Measurements from ENCODE around the gene KRT1.

KRT1 gene

DNA sequence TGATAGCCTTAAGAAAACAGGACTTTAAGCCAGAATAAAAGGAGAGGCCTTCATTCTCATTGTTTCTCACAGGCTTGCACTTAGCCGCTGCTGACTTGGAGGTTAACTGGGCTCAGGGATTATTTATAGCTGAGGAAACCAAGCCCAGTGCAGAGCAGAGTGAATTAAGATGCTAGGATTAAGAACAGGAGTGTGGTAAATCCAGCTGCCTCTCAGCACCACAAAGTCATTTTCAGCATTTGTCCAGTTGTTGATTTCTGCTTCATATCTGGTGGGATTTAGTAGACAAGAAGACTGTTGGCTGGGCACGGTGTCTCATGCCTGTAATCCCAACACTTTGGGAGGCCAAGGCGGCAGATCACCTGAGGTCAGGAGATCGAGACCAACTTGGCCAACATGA is 47.6 kb downstream of the KRT1 start:
- DNase-seq: no peak

DNA sequence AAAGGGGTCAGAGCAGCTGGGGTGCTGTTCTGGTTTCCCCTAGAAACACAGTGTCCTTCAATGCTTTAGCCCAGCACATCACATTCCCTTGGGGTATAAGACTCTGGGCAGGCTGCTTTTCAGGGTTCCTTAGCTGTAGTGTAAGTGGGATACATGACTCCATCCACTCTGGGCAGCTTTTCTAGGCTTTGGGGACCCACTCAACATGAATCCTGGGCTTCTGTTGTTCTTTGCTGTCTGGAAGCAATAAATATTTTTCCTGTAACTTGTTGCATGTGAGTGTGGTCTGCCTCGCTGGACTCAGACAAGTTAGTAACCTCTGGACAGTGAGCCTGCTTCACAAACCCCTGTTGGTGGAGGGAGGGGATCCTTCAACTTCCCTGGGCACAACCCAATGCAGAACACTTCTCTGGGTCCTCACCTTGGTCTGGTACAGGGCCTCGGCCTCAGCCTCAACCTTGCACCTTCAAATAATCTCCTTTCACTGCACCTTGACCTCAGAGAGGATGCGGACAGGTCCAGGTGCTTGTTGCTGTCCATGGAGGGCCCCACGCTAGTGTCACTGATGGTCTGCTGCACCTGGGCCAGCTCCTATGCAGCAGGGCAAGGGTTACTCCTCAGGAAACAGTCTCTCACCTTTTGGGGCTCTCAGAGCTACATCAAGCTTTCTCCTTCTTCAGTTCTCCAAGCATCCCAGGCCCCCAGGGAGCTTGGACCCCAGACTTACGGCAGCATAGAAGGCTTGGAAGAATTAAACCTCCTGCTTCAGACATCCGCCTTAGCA is 48.3 kb downstream of the KRT1 start:
- no peak for DNase-seq

DNA sequence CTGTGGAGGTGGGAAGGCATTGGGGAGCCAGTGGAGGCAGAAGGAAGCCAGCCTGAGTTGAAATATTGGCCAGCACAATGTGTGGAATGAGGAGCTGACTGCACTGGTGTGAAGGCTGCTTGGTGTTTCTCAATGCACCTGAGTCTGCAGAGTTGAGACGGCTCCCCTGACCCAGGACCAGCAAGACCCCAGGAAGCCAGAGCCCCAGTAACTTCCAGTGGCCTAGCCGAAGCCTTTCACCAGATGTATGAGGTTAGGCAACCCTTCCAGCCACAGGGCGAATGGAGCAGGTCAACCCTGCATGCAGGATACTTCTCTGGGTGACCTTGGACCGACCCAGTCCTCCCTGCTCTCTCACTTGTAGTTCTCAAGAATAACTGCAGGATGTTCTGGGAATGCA is 48.9 kb downstream of the KRT1 start:
- no peak for DNase-seq

DNA sequence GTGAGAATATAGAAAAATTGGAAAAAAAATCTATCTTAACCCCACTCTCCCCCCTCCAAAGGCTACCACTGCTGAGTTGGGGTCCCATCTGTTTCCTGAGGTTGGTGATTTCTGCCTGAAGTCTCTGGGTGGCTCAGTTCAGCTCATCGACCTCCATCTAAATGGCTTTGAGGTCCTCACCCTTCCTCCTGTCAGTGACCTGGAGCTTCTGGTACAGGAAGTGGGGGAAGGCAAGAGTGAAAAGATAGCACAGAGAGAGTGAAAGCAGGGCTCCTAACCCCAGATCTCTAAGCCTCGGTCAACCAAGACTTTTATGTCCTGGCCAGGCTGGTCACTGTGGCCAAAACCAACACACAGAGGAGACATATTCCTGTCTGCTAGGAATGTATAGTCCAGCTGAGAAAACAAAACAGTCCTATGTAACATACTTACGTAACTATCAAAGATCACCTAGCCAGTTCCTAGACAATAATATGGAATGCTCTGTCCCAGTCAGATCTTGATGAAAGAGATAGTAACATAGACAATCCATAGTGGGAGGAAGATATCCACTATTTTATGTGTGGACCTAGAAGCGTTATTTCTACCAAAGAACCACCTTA is 49.5 kb downstream of the KRT1 start:
- no peak for DNase-seq

DNA sequence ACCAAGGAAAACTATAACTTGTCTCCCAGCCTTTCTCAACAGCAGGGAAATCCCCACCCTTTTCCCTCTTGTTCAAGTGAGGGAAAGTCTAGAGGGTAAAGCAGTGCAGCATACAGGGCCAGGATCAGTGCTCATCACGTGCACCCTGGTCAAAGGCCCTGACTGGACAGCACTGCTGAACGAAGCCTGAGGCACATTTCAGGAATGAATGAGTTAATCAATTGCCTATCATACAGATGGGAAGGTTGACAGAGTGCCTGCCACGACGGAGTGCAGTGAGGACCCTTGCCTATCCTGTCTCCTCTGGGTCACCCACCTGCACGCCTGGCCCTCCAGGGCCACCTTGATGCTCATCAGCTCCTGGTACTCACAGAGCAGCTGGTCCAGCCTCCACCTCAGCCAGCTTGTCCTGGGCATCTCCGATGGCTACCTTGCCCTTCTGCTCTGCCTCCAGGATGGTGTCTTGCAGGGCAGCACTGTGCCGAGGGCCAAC is 50.2 kb downstream of the KRT1 start:
- no peak for DNase-seq

DNA sequence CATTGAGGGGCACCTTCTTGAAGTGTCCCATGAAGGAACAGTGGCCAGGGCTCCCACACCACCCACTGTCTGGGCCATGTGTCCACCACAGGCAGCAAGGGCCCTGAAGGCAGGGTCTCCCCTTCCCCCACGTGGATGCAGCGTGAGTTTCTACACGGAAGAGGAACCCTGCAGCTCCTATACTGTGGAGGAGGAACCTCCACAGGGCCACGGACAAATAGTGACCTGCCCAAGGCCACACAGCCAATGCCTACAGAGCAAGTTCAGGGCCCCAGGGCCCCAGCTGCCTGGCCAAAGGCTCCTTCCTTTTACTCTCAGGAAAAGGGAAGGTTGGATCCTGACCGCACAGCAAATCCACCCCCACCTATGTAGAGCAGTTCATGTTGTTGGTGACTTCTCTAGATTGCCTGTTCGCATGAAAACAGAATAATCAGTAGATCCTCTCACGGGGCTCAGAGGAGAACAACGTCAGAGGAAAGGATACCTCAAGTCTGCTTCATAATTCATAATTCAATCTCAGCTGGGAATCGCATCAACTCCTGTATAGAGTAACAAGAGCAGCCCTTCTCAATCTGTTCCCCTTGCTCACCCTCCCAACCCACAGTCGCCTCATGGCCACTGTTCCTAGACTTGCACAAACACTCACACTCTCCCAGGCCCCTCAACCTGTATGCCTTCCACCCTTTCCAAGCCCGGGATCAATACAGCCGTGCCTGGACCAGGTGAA is 50.8 kb downstream of the KRT1 start:
- no peak for DNase-seq

DNA sequence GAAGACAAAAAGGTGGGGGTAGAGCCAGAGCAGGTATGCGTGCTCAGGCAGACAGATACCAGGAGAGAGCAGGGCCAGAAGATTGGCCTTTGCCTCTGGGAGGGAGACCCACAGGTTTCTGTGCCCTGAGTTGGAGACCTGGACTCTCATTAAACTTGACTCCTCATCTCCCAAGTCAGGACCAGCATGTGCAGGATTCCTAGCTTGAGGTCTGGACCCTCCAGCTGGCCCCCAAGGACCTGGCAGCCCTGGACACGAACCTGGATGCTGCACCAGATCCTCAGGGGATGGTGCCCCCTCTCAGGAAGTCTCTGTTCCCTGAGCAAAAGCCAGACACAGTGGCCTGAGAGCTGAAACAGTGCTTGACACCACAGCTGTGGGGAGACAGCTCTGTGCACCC is 51.4 kb downstream of the KRT1 start:
- no peak for DNase-seq

DNA sequence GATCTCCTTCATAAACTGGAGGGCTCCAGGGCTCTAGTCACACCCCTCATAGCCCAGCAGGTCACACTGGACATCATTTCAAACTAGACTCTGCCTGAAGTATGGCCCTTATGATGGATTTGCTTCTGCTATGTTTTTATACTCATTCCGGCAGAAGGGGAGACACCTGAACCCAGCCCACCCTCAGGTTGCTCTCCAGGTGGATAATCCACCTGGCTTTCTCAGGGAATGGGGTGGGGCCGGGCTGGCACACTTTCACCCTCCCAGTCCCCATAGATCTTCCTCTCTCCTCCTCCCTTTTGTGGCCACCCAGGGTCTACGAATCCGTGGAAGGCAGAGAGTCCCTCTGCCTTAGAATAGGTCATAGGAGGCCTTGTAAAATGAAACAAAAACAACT is 52.1 kb downstream of the KRT1 start:
- no peak for DNase-seq

DNA sequence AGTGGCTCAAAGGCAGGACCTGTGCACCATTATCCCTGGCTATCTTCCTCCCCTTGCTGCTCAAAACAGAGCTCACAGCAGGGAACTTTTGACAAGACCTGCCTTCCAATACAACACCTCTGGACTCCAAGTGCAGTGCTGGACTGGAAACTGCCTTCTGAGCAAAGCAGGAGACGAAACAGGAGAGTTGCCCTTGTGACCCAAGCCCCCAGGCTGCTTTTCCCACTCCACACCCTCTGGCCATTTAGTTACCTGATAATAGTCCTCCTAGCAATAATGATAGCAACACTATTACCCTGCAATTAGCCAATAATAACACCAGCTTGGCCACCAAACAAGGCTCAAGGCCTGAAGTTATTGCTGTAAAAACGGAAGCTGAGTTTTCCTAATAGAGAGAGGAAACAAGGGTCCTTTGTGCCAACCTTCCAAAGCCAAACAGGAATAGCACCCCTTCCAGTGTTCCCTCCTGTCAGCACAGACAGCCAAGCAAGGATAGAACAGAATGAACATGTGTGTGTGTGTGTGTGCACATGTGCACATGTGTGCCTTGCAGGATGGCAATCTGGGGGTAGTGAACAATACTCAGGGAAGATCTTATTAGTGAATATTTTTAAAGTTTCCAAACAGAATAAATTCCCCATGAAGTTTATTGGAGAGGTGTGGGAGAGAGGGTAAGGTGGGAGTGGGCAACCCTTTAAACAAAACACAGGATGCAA is 52.7 kb downstream of the KRT1 start:
- no peak for DNase-seq

Measured in SW 1271 (cell line).